ELF-1 (cell line): ENCODE measurements around the gene UBAP1.
"Not testable (repeated sequence)": the region's sequence is repeated elsewhere in the genome, so short reads cannot be mapped to it uniquely, and the experiment has no call there.

ENCODE experiments used
- DNase-seq: peaks from one replicate; pipeline ENCODE4 v3.0.0-alpha.2; 2016; ENCODE audit warnings: low read depth, low spot score

Gene UBAP1

DNA sequence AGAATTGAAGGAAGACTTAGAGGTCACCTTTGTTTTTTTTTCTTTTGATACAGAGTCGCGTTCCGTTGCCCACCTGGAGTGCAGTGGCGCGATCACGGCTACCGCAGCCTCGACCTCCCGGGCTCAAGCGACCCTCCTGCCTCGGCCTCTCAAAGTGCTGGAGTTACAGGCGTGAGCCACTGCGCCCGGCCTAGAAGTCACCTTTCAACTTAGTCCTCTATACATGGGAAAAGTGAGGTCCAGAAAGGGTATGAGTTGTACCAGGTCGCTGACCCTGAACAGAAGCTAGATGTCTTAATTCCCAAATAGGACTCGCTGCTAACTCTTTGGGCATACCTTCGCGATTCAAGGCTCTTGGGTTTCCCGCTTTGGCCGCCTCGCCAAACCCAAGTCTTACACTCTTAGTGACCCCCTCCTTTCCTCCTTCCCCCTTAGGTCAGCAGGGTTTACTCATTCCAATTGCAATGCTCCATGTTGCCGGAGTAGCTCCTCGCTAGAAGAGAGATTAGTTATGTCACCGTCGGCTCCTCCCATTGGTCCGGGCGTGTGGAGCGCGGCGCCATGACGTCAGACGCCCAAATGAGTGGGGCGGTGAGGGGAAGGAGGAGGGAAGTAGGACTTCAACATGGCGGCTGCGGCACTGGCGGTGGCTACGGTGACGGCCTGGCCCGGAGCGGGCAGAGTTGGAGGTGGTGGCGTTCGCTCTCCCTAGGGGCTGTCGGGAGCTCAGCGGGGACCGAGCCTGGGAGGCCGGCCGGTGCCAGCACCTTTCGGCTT is at the start of gene UBAP1:
TSS of gene UBAP1 (plus strand) at position 608 of the 777 bp plus-strand sequence. CDS start 41,872 bp downstream, outside the sequence.
- peak; percentile 98 for DNase-seq

DNA sequence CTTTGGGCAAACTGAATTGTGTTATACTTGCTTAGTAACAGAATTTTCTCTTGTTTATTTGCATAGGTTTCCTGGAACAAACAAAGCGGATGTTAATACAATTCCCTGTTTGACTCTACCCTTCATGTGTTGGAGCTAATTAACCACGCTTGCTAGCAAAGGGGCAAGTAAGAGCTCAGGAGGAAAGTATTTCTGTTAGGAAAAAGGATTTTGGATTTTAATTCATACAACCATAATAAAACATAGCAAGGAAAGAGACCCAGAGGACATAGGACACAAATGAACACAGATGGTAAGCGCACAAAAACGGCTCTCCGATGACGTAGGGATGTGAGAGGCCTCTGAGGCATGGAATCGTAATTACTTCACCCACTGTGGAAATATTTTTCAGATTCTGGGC is 47.3 kb upstream of the UBAP1 start:
- no peak for DNase-seq

GRCh38 chr9:34133436-34133949 is 45.4 kb upstream of the UBAP1 start:
- no peak for DNase-seq

GRCh38 chr9:34134521-34134920 is 44.3 kb upstream of the UBAP1 start:
- DNase-seq: no peak

GRCh38 chr9:34138644-34139043 is 40.2 kb upstream of the UBAP1 start:
- not testable (repeated sequence) for DNase-seq

DNA sequence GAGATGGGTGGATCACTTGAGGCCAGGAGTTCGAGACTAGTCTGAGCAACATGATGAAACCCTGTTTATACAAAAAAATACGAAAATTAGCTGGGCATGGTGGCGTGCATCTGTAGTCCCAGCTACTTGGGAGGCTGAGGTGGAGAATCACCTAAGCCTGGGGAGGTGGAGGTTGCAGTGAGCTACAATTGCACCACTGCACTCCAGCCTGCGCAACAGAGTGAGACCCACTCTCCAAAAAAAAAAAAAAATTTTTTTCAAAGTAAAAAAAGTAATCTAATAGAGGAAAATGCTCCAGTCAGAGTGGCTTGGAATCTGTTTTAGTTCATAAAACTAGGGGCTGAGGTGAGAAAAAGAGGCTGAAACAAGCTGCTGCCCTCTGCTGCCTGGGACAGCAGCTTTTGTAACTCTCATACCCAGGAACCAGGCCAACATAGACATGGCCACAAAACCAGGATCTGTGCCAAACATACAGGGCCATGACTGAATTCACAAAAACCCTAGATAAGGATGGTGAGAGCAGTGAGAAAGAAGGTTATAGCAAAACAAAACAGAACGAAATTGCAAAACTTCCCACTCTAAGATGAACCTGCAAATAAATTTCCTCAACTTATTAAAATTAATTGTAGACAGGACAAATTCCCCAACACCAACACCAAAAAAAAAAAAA is 39.2 kb upstream of the UBAP1 start:
- peak; percentile 21 for DNase-seq

GRCh38 chr9:34140853-34141252 is 38.0 kb upstream of the UBAP1 start:
- DNase-seq: no peak

GRCh38 chr9:34143116-34143515 is 35.7 kb upstream of the UBAP1 start:
- no peak for DNase-seq

GRCh38 chr9:34145165-34145564 is 33.7 kb upstream of the UBAP1 start:
- no peak for DNase-seq

DNA sequence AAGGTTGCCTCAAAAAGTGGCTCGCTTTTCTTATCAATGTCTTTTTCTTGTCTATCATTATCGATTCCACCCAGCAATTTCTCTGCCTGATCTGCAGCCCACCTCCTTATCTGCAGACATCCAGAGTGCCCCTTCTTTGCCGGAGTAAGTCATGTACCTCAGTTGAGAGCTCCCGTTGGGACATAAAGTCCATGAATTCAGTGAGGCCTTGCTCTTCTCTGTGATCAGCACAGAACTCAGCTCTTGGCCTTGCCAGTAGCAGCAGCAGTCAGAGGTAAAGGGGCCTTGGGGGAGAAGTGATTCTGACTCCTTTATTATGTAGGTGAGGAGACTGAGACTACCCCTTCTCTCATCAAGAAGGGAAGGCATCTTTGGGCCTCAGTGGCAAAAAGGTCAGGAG is 27.4 kb upstream of the UBAP1 start:
- DNase-seq: no peak

DNA sequence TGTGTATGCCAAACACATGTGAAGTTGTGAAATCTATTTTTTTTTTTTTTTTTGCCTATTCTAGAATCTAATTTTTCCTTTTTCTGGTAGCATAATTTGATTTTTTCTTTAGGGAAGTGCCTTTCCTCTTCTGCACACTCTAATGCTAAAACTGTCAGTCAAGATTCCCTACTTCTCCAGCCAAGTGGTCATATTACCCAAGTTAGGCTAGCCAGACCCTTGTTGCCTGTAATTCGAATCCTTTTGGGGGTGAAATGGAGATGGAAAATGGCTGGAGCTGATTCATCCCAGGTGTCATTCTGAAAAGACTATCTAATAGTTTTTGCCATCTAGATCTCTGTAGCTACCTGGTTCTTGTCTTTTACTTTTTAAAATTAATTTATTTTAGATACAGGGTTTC is 24.8 kb upstream of the UBAP1 start:
- no peak for DNase-seq

- DNase-seq: no peak
These were observed 21.5 kb upstream of the UBAP1 start for GRCh38 chr9:34157318-34157717.

DNA sequence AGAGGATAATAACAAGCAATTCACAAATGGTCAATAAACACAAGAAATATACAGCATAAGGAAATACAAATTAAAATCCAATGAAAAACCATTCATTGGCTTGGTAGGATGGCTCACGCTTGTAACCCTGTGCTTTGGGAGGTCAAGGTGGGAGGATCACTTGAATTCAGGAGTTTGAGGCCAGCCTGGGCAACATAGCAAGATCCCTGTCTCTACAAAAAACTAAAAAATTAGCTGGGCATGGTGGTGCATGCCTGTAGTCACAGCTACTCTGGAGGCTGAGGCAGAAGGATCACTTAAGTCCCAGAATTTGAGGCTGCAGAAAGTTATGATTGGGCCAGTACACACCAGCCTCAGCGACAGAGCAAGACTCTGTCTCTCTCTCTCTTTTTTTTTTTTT is 20.9 kb upstream of the UBAP1 start:
- no peak for DNase-seq

- DNase-seq: peak; percentile 68
These were observed 20.4 kb upstream of the UBAP1 start for GRCh38 chr9:34158362-34158869.

GRCh38 chr9:34163434-34163833 is 15.4 kb upstream of the UBAP1 start:
- no peak for DNase-seq

DNA sequence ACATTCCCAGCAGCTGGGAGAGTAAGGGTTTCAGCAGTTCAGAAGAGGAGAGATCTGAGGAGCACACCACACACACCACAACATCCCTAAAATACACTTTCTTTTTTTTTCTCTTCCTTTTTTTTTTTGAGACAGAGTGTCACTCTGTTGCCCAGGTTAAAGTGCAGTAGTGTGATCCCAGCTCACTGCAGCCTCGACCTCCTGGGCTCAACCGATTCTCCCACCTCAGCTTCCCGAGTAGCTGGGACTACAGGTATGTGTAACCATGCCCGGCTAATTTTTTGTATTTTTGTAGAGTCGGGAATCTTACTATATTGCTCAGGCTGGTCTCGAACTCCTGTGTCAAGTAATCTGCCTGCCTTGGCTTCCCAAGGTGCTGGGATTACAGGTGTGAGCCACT is 9.7 kb upstream of the UBAP1 start:
- no peak for DNase-seq

DNA sequence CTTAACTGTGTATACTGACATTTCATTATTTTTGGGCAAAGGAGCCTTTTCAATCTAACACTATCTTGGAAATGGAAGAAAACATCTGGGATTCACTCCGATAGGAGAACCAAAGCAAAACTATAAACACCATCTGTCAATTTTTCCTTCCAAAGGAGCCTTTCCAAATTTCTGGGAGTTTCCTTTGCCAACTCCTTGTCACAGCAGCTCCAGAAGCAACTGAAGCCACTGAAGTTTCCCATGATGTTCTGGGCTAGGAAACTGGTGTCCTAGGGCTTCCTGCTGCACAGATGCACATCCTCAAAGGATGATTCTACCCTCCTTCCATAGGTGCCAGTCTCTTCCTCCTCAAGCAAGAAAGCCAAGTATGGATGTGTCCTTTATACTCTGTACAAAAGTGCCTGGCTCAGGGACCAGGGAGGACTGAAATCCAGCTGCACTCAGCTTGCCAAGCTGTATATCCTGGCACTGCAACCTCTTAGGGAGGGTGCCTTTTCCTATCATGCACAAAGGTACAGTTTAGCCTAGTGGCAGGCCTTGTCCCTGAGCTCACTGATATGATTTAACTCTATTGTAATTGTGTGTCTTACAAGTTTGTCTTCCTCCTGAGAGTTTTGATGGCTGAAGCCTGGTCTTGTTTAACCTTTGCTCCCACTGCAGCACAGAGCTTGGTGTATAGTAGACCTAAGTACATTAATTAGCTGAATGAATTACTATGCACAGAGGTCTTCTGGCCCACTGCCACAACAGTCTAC is 8.4 kb upstream of the UBAP1 start:
- DNase-seq: no peak

DNA sequence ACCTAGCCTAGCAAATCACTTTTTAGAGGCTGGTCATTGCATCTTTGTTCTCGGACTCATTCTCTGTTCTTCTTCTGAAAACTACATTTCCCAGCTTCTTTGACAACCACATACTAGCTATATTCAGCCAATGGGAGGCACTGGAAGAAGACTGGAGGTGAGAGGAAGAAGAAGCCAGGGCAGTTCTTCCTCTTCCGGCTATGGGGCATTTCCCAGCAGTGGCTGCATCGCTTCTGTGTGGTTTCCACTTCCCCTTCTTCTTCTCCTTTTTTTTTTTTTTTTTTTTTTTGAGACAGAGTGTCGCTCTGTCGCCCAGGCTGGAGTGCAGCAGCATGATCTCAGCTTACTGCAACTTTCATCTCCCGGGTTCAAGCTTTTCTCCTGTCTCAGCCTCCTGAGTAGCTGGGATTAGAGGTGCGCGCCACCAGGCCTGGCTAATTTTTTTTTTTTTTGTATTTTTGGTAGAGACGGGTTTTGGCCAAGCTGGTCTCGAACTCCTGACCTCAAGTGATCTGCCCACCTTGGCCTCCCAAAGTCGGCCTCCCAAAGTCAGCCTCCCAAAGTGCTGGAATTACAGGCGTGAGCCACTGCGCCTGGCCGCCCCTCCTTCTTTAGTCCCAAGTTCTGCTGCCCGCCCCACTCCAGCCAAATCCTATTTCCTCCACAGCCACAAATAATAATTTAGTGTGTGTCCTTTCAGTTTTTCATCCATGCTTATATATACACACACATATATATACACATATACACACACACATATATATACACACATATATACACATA is 6.9 kb upstream of the UBAP1 start:
- DNase-seq: no peak

- no peak for DNase-seq
These were observed 2.8 kb upstream of the UBAP1 start for GRCh38 chr9:34176089-34176488.

DNA sequence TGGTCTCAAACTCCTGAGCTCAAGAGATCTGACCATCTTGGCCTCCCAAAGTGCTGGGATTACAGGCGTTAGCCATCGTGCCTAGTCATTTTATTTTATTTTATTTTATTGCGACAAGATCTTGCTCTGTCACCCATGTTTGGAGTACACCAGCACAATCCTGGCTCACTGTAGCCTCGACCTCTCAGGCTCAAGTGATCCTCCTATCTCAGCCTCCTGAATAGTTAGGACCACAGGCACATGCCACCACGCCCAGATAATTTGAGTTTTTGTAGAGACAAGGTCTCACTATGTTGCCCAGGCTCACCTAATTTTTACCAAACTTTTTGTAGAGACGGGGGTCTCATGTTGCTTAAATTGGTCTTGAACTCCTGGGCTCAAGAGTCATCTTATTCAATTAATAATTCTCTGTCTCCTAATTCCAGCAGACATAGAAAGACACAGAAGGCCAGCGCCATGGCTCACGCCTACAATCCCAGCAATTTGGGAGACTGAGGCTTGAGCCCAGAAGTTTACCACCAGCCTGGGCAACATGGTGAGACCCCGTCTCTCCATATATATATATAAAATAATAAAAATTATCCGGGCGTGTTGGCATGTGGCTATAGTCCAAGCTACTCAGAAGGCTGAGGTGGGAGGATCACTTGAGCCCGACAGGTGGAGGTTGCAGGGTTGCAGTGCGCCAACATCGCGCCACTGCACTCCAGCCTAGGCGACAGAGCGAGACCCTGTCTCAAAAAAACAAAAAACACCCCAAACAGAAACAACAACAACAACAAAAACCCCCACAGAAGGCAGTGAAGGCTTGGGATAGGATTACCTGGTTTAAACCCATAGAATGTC is 1.0 kb upstream of the UBAP1 start:
- no peak for DNase-seq
